Measurements from ENCODE around the gene RPL9. TPM values are rescaled to one million over a fixed set of nuclear protein-coding genes. Genes with fewer than 3 reads are reported as not detected.
"Not testable (repeated sequence)": the region's sequence is repeated elsewhere in the genome, so short reads cannot be mapped to it uniquely, and the experiment has no call there.

Gene RPL9
- total RNA-seq, 1 donor from 2014 or later, result 1,147 TPM

- no peak overlapping the region for H3K4me3 Mint-ChIP-seq (ENCODE audit: unreplicated experiment)
- DNase-seq (ENCODE audit: extremely low spot score, unreplicated experiment), result no peak
- TF ChIP-seq CTCF (IDR thresholded peaks at IDR 0.05), result no peak
- H3K4me1 Mint-ChIP-seq (ENCODE audit: unreplicated experiment), result no peaks in the 10 kb centered on the region
- no peaks in the 10 kb centered on the region for H3K9me3 Mint-ChIP-seq (ENCODE audit: unreplicated experiment)
- H3K27ac Mint-ChIP-seq (ENCODE audit: unreplicated experiment), result no peak overlapping the region
- peaks cover 5% of the 10 kb centered on the region for H3K27me3 Mint-ChIP-seq (ENCODE audit: unreplicated experiment)
- no peaks in the 10 kb centered on the region for H3K36me3 Mint-ChIP-seq (ENCODE audit: unreplicated experiment)
Measured at GRCh38 chr4:39422247-39422646, 36.5 kb downstream of the RPL9 start.

GRCh38 chr4:39415678-39416283 lies 42.9 kb downstream of the RPL9 start:
- H3K4me1 Mint-ChIP-seq (ENCODE audit: unreplicated experiment), result no peaks in the 10 kb centered on the region
- TF ChIP-seq CTCF (IDR thresholded peaks at IDR 0.05), result no peak
- peaks cover 13% of the 10 kb centered on the region for H3K27me3 Mint-ChIP-seq (ENCODE audit: unreplicated experiment)
- H3K4me3 Mint-ChIP-seq (ENCODE audit: unreplicated experiment), result no peak overlapping the region
- no peaks in the 10 kb centered on the region for H3K36me3 Mint-ChIP-seq (ENCODE audit: unreplicated experiment)
- no peak overlapping the region for H3K27ac Mint-ChIP-seq (ENCODE audit: unreplicated experiment)
- no peak for DNase-seq (ENCODE audit: extremely low spot score, unreplicated experiment)
- no peaks in the 10 kb centered on the region for H3K9me3 Mint-ChIP-seq (ENCODE audit: unreplicated experiment)

- not testable (repeated sequence) for H3K9me3 Mint-ChIP-seq (ENCODE audit: unreplicated experiment); H3K4me1 Mint-ChIP-seq (ENCODE audit: unreplicated experiment); H3K27ac Mint-ChIP-seq (ENCODE audit: unreplicated experiment); H3K36me3 Mint-ChIP-seq (ENCODE audit: unreplicated experiment); DNase-seq (ENCODE audit: extremely low spot score, unreplicated experiment); H3K4me3 Mint-ChIP-seq (ENCODE audit: unreplicated experiment)
- peaks cover 15% of the 10 kb centered on the region for H3K27me3 Mint-ChIP-seq (ENCODE audit: unreplicated experiment)
Measured at GRCh38 chr4:39411561-39411960, 47.2 kb downstream of the RPL9 start.

- Mint-ChIP-seq H3K27ac (ENCODE audit: unreplicated experiment) (no peak overlapping the region), H3K9me3 (ENCODE audit: unreplicated experiment) (no peaks in the 10 kb centered on the region), H3K27me3 (ENCODE audit: unreplicated experiment) (peaks cover 15% of the 10 kb centered on the region), H3K4me3 (ENCODE audit: unreplicated experiment) (no peak overlapping the region), H3K4me1 (ENCODE audit: unreplicated experiment) (no peaks in the 10 kb centered on the region), H3K36me3 (ENCODE audit: unreplicated experiment) (no peaks in the 10 kb centered on the region)
- peak; percentile 23 for TF ChIP-seq CTCF (IDR thresholded peaks at IDR 0.05)
- DNase-seq (ENCODE audit: extremely low spot score, unreplicated experiment), result no peak
Measured at GRCh38 chr4:39410415-39410814, 48.3 kb downstream of the RPL9 start.

- Mint-ChIP-seq H3K27me3 (ENCODE audit: unreplicated experiment) (peaks cover 16% of the 10 kb centered on the region), H3K36me3 (ENCODE audit: unreplicated experiment) (no peaks in the 10 kb centered on the region), H3K4me1 (ENCODE audit: unreplicated experiment) (no peaks in the 10 kb centered on the region), H3K9me3 (ENCODE audit: unreplicated experiment) (no peaks in the 10 kb centered on the region), H3K27ac (ENCODE audit: unreplicated experiment) (no peak overlapping the region), H3K4me3 (ENCODE audit: unreplicated experiment) (no peak overlapping the region)
- no peak for TF ChIP-seq CTCF (IDR thresholded peaks at IDR 0.05)
- no peak for DNase-seq (ENCODE audit: extremely low spot score, unreplicated experiment)
Measured at GRCh38 chr4:39407584-39407885, 51.2 kb downstream of the RPL9 start.
